HepG2 (cell line): ENCODE data around the gene SNAI1. TPM values are rescaled to one million over a fixed set of nuclear protein-coding genes. Genes with fewer than 3 reads are reported as not detected.
A peak's percentile ranks its signal among the peaks of the same experiment; 100 is the strongest.

Experiments used
- ATAC-seq: fragments of 200-7000 bp; cut with Tn5 transposase; 3 replicates; pipeline ENCODE4 v1.9.1; 2020; ENCODE audit warnings: mild to moderate bottlenecking, moderate library complexity
- BruUV-seq: library from RNA; stranded (reverse); fragments of 400-500 nt; replicated peaks from 2 replicates; lab custom pipeline; 2021; lab: Mats Ljungman, UMichigan
- CTCF ChIA-PET: fragments of 300-600 bp; formaldehyde crosslinking; extraction: SDS; loops from one replicate; lab custom pipeline; 2021; ENCODE audit warnings: low total read pairs, inconsistent platforms, low intra/inter-chr PET ratio; lab: Yijun Ruan, JAX
- POLR2A ChIA-PET: fragments of 350-600 bp; sonication (Branson Sonifier 250); formaldehyde crosslinking; loops from one replicate; lab custom pipeline; 2020; ENCODE audit warnings: antibody characterized with exemption, inconsistent platforms; lab: Yijun Ruan, JAX
- DNase-seq: peaks from one replicate; pipeline ENCODE4 v3.0.0-alpha.2; 2015; ENCODE audit warnings: low spot score
- FAIRE-seq: peaks from 3 replicates; lab custom pipeline; 2011; peaks lifted over from hg19 to GRCh38; lab: Jason Lieb, UNC
- H2AFZ ChIP-seq: one replicate; pipeline ENCODE4 v1.6.1; 2011; ENCODE audit warnings: low read length, inconsistent platforms
- H3K27ac ChIP-seq: fragments of 300-600 bp; 3 replicates; pipeline ENCODE4 v1.8.0; 2011; ENCODE audit warnings: mixed run types, mild to moderate bottlenecking, mixed read lengths, low read length, inconsistent platforms; ENCODE audit not compliant: insufficient read depth; ENCODE audit errors: extremely low read length
- H3K27me3 ChIP-seq, 2 experiments: fragments of 200-600 bp in 1 of 2; 2 replicates in 1 of 2; 3 replicates in 1 of 2; pipeline versions ENCODE4 v1.6.0 to v1.8.0; 2011; ENCODE audit warnings: low read length in 2 of 2, mild to moderate bottlenecking in 2 of 2, moderate library complexity in 2 of 2, inconsistent platforms in 1 of 2; ENCODE audit not compliant: insufficient read depth in 2 of 2, control insufficient read depth in 1 of 2
- H3K36me3 ChIP-seq, 2 experiments: fragments of 200-600 bp in 1 of 2; replicated peaks in 1 of 2; 2 replicates in 1 of 2; 3 replicates in 1 of 2; pipeline versions ENCODE4 v1.5.1 to v1.8.0; 2011; ENCODE audit warnings: low read length in 2 of 2, inconsistent platforms in 1 of 2; ENCODE audit not compliant: insufficient read depth in 2 of 2, control insufficient read depth in 1 of 2
- H3K4me1 ChIP-seq: 2 replicates; pipeline ENCODE4 v1.5.1; 2012; ENCODE audit warnings: low read length, inconsistent platforms; ENCODE audit not compliant: insufficient read depth
- H3K4me2 ChIP-seq: 2 replicates; pipeline ENCODE4 v1.6.0; 2011; ENCODE audit warnings: low read depth, low read length, inconsistent platforms
- H3K4me3 ChIP-seq, 3 experiments: fragments of 200-600 bp in 1 of 3; sonication (generic), shearing (Covaris generic) in 1 of 3; replicated peaks in 1 of 3; 2 replicates each; pipeline ENCODE4 v1.5.1; 2011 to 2016; ENCODE audit warnings: low read length in 3 of 3, inconsistent platforms in 2 of 3, low read depth in 2 of 3, mild to moderate bottlenecking in 2 of 3, control low read depth in 1 of 3, mixed read lengths in 1 of 3; ENCODE audit not compliant: insufficient read depth in 1 of 3
- H3K79me2 ChIP-seq: one replicate; pipeline ENCODE4 v1.6.1; 2011; ENCODE audit warnings: low read length, inconsistent platforms; ENCODE audit not compliant: insufficient read depth
- H3K9ac ChIP-seq: 2 replicates; pipeline ENCODE4 v1.6.0; 2011; ENCODE audit warnings: mild to moderate bottlenecking, low read depth, low read length, inconsistent platforms; ENCODE audit not compliant: insufficient read depth
- H3K9me3 ChIP-seq: 2 replicates; pipeline ENCODE4 v1.5.1; 2012; ENCODE audit warnings: mild to moderate bottlenecking, low read length
- H4K20me1 ChIP-seq: 2 replicates; pipeline ENCODE4 v1.6.0; 2011; ENCODE audit warnings: inconsistent platforms, mild to moderate bottlenecking, low read length, moderate library complexity; ENCODE audit not compliant: insufficient read depth
- ARNTL ChIP-seq: sonication (generic); formaldehyde crosslinking; IDR thresholded peaks from 2 replicates; pipeline ENCODE4 v1.4.0; 2020; ENCODE audit warnings: mild to moderate bottlenecking, missing genetic modification reagents
- ATF5 ChIP-seq: sonication (generic); formaldehyde crosslinking; IDR thresholded peaks from 2 replicates; pipeline ENCODE4 v1.4.0; 2020; ENCODE audit warnings: mild to moderate bottlenecking, low read depth, missing genetic modification reagents
- HOXA5 ChIP-seq: sonication (generic); formaldehyde crosslinking; IDR thresholded peaks from 2 replicates; pipeline ENCODE4 v1.4.0; 2020; ENCODE audit warnings: missing genetic modification reagents
- MXD3 ChIP-seq: IDR thresholded peaks from 2 replicates; pipeline ENCODE4 v1.6.1; 2016; ENCODE audit warnings: mild to moderate bottlenecking, missing biosample characterization, missing genetic modification reagents
- RARA ChIP-seq: IDR thresholded peaks from 2 replicates; pipeline ENCODE4 v1.6.1; 2016; ENCODE audit warnings: missing genetic modification reagents, missing compliant biosample characterization
- TBP ChIP-seq: sonication (generic); formaldehyde crosslinking; IDR thresholded peaks from 2 replicates; pipeline ENCODE4 v1.5.0; 2020; ENCODE audit warnings: missing genetic modification reagents
- ZNF121 ChIP-seq: sonication (generic); formaldehyde crosslinking; IDR thresholded peaks from 2 replicates; pipeline ENCODE4 v1.5.0; 2020; ENCODE audit warnings: mild to moderate bottlenecking, missing genetic modification reagents
- ZNF143 ChIP-seq: sonication (generic); formaldehyde crosslinking; IDR thresholded peaks from 2 replicates; pipeline ENCODE4 v1.4.0; 2020; ENCODE audit warnings: missing genetic modification reagents
- ZNF264 ChIP-seq: sonication (generic); formaldehyde crosslinking; IDR thresholded peaks from 2 replicates; pipeline ENCODE4 v1.4.0; 2020; ENCODE audit warnings: missing genetic modification reagents
- ZNF337 ChIP-seq: sonication (generic); formaldehyde crosslinking; IDR thresholded peaks from 2 replicates; pipeline ENCODE4 v1.5.1; 2020; ENCODE audit warnings: missing genetic modification reagents, low read depth, mild to moderate bottlenecking, borderline replicate concordance
- ZNF460 ChIP-seq: sonication (generic); formaldehyde crosslinking; IDR thresholded peaks from 2 replicates; pipeline ENCODE4 v1.5.1; 2020; ENCODE audit warnings: missing genetic modification reagents, mild to moderate bottlenecking, borderline replicate concordance
- WGBS: methylation state at CpG from one replicate; pipeline ENCODE4 v1.1.6; 2017; ENCODE audit warnings: low lambda C conversion rate; 5-methylcytosine and 5-hydroxymethylcytosine counted together
- in situ Hi-C: cut with HindIII; loops from 2 replicates; pipeline ENCODE4 v1.10.0; 2017; ENCODE audit warnings: low pct_unique_long_range_greater_than_20kb; ENCODE audit not compliant: extremely low pct_ligation_motif_present
- intact Hi-C: fragments of 100-400 bp; cut with micrococcal nuclease; formaldehyde crosslinking; loops from one replicate; pipeline ENCODE4 v1.10.0; 2022; ENCODE audit not compliant: unreplicated experiment
- polyA plus RNA-seq, 8 experiments: library from polyadenylated mRNA; depleted of rRNA in 3 of 8; stranded (reverse) in 7 of 8; unstranded in 1 of 8; fragments of >200 nt; fragmentation: Illumina TruSeq in 4 of 8; extraction: Trizol in 4 of 8; gene quantifications; 2 replicates each; pipeline versions ENCODE4 v1.2.1 to v1.2.3, GENCODE V29; 2011 to 2016; ENCODE audit warnings: low read depth in 4 of 8, missing spikeins in 1 of 8, mixed read lengths in 1 of 8; ENCODE audit not compliant: insufficient read depth in 1 of 8
- total RNA-seq, 5 experiments: library from RNA; depleted of rRNA; stranded (reverse); fragments of >200 nt; fragmentation: Illumina TruSeq; extraction: Trizol; gene quantifications; 2 replicates each; pipeline ENCODE4 v1.2.3, GENCODE V29; 2016; ENCODE audit warnings: low read depth in 1 of 5
- TF ChIP-seq, protein P1 (sequence below), 2 experiments: sonication (generic) in 1 of 2; formaldehyde crosslinking in 1 of 2; IDR thresholded peaks; 2 replicates each; pipeline versions ENCODE4 v1.4.0 to v1.6.1; 2018 to 2020; ENCODE audit warnings: missing genetic modification reagents in 2 of 2, borderline replicate concordance in 1 of 2, low read depth in 1 of 2, mild to moderate bottlenecking in 1 of 2, missing biosample characterization in 1 of 2
- TF ChIP-seq, protein P2 (sequence below): sonication (generic); formaldehyde crosslinking; IDR thresholded peaks from 2 replicates; pipeline ENCODE4 v1.5.0; 2020; ENCODE audit warnings: missing genetic modification reagents, mild to moderate bottlenecking, borderline replicate concordance

Gene SNAI1
- total and polyA plus RNA-seq, 2 of the 13 experiments (the other 11 are each of a cell fraction or from before 2014, with no cell fraction given), result 1.3 to 1.4 TPM

DNA sequence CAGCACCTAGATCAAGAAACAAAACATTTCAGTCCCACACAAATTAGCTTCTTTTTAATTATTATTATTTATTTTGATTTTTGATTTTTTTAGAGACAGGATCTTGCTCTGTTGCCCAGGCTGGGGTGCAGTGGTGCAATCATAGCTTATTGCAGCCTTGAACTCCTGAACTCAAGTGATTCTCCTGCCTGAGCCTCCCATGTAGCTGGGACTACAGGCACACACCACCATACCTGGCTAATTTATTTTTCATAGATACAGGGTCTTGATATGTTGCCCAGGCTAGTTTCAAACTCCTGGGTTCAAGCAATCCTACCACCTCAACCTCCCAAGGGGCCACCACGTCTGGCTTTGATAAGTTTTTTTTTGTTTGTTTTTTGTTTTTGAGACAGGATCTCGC, 24.6 kb downstream of the SNAI1 start:
- in situ Hi-C loops, result no loop called here
- FAIRE-seq, result no peak
- no peak overlapping the region for H3K27ac ChIP-seq
- intact Hi-C loops, result no loop called here
- H3K4me3 ChIP-seq, result no peak overlapping the region
- no peak for TF ChIP-seq MXD3
- TF ChIP-seq ZNF460 (CRISPR knock-in tag), result peak; percentile 33; the same call in 1 of the 2 replicates
- peak; percentile 89 for TF ChIP-seq ZNF121 (CRISPR knock-in tag)
- TF ChIP-seq RARA (CRISPR knock-in tag), result peak; percentile 10; the same call in 1 of the 2 replicates
- TF ChIP-seq ZNF264, result no peak
- TF ChIP-seq ZNF143 (CRISPR knock-in tag), result no peak
- 21% methylated on average over 2 of the region's 2 CpGs for WGBS
- BruUV-seq, result no TSS peak
- H3K4me2 ChIP-seq, result no peak overlapping the region
- no peak for ATAC-seq
- no peaks in the 10 kb centered on the region for H3K9me3 ChIP-seq
- H3K4me1 ChIP-seq, result peaks cover 19% of the 10 kb centered on the region
- POLR2A ChIA-PET, result no interaction called here
- H2AFZ ChIP-seq, result no peak overlapping the region
- DNase-seq, result no peak
- H3K9ac ChIP-seq, result no peak overlapping the region
- H3K79me2 ChIP-seq, result no peaks in the 10 kb centered on the region
- H3K36me3 ChIP-seq, result no peaks in the 10 kb centered on the region
- H4K20me1 ChIP-seq, result no peaks in the 10 kb centered on the region
- CTCF ChIA-PET, result no interaction called here
- H3K27me3 ChIP-seq, result peaks cover 1 to 17% of the 10 kb centered on the region in 2 experiments; a peak in 4 of 5 replicates

GRCh38 chr20:50008007-50008406, 25.2 kb downstream of the SNAI1 start:
- no peak overlapping the region for H3K4me3 ChIP-seq
- TF ChIP-seq HOXA5 (CRISPR knock-in tag) (no peak), TBP (CRISPR knock-in tag) (no peak), ARNTL (CRISPR knock-in tag) (no peak), ATF5 (CRISPR knock-in tag) (no peak), ZNF337 (CRISPR knock-in tag) (no peak)
- TF ChIP-seq, protein P1, sequence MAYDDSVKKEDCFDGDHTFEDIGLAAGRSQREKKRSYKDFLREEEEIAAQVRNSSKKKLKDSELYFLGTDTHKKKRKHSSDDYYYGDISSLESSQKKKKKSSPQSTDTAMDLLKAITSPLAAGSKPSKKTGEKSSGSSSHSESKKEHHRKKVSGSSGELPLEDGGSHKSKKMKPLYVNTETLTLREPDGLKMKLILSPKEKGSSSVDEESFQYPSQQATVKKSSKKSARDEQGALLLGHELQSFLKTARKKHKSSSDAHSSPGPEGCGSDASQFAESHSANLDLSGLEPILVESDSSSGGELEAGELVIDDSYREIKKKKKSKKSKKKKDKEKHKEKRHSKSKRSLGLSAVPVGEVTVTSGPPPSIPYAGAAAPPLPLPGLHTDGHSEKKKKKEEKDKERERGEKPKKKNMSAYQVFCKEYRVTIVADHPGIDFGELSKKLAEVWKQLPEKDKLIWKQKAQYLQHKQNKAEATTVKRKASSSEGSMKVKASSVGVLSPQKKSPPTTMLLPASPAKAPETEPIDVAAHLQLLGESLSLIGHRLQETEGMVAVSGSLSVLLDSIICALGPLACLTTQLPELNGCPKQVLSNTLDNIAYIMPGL (CRISPR knock-in tag; IDR thresholded peaks at IDR 0.05; ENCODE audit: borderline replicate concordance in 1 of 2, low read depth in 1 of 2), result no peak
- TF ChIP-seq, protein P2, sequence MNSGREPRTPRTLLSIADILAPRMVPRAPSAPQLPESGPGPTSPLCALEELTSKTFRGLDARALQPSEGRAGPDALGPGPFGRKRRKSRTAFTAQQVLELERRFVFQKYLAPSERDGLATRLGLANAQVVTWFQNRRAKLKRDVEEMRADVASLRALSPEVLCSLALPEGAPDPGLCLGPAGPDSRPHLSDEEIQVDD (CRISPR knock-in tag), result 0 out of 2 replicates have a peak, but pooled peaks have one; percentile 33
- peaks cover 25% of the 10 kb centered on the region for H3K4me1 ChIP-seq
- H3K27me3 ChIP-seq, result peaks cover 1 to 17% of the 10 kb centered on the region in 2 experiments; a peak in 4 of 5 replicates
- POLR2A ChIA-PET, result no interaction called here
- intact Hi-C loops (no loop called here), in situ Hi-C loops (no loop called here)
- H3K27ac ChIP-seq, result no peak overlapping the region
- DNase-seq (no peak), ATAC-seq (no peak), FAIRE-seq (no peak)
- CTCF ChIA-PET, result no interaction called here
- H3K9ac ChIP-seq, result no peak overlapping the region
- BruUV-seq, result no TSS peak
- H2AFZ ChIP-seq, result no peak overlapping the region
- H3K36me3 ChIP-seq, result no peaks in the 10 kb centered on the region
- H3K9me3 ChIP-seq, result no peaks in the 10 kb centered on the region
- no peaks in the 10 kb centered on the region for H4K20me1 ChIP-seq
- H3K4me2 ChIP-seq, result no peak overlapping the region
- no peaks in the 10 kb centered on the region for H3K79me2 ChIP-seq
- 5% methylated on average over 3 of the region's 3 CpGs for WGBS
